NCI-H524 treated with DMSO at 0.1 percent for 48 hours (cell line): Measurements from ENCODE around the gene BRCA2.

ENCODE experiments used
- DNase-seq: peaks from one replicate; lab custom pipeline; 2025; lab: John Stamatoyannopoulos, UW

The BRCA2 gene

DNA sequence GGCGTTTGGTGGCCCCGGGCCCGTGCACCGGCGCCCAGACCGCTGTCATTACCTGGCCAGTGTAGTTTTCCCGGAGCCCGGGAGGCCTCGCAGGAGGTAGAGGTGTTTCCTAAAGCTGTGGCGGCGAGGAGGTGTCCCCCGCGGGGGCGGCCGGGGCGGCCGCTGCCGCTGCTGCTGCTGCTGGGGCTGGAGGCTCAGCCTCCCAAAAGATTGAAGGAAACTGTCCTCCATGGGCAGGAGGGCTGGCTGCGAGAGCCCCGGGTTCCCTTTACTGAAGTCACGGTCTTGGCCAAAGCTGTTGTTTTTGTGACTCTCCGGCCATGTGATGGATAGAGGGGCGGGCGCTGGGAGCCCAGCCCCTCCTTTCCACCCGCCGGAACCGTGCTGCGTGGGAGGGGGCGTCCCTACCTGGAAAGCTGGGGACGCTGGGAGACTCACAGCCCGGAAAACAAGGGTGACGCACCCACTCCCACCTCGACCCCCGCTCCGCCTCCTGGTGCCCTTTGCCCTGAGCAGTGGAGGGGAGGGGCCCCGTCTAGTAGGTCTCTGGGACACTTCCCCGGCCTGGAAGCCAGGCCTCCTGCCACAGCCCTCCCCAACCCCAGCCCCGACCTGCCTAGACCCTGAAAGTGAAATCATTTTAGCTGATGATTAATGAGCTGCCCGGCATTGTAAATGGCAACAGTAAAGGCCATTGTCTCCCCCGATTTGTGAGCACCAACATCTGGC is 112.7 kb downstream of the BRCA2 start, which contains the start of gene N4BP2L1:
N4BP2L1 (minus strand) TSS at position 279 of the 729 bp plus-strand sequence; CDS start at position 231, 48 bp downstream.
- DNase-seq = no peak

DNA sequence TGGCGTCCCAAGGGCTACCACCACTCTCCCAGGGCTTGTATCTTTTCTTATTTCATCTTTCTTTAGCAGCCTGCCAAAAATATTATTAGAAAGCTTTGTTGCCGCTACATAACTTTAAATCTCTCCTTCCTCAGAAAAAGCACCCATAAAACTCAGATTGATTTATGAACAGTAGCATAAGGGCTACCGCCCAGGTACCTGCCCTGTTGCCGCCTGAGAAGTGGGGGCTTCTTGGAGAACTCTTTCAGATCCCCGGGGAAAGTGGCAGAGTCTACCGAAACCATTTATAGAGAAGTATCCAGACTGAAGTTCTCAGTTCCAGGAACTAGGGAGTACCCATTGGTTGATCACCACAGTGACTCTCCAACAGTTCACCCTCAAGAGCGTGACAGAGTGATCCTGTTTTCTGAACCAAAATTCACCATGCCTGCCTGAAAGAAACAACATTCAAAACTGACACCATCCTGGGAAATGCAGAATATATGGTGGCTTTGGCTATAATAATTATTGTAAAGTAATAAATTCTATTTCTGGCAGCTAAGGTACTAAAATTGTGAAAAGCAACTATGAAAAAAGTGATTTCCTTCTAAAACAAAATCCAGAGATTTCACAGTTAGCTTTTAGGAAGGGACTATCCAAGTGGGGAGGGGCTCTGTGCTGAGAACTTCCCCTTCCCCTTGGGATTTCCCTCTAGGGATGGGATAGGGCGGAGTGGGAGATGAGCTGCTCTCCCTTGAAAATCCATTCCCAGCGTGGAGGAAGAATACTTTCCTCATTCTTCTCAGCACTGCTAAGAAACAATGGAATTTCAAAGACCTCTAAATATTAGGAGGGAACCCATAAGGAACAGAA is 113.5 kb downstream of the BRCA2 start:
- DNase-seq = no peak

DNA sequence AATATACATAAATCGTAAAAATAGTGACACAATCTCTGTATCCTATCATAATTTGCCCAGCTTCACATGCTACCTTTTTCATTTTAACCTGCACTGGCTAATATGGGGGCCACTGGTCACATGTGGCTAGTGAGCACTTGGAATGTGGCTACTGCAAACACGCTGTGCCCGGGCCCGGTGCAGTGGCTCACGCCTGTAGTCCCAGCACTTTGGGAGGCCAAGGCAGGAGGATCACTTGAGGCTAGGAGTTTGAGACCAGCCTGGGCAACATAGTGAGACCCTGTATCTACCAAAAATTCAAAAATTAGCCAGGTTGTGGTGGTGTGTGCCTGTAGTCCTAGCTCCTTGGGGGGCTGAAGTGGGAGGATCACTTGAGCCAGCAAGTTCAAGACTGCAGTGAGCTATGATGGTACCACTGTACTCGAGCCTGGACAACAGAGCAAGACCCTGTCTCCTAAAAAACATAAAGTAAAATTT is 114.2 kb downstream of the BRCA2 start:
- DNase-seq = no peak

DNA sequence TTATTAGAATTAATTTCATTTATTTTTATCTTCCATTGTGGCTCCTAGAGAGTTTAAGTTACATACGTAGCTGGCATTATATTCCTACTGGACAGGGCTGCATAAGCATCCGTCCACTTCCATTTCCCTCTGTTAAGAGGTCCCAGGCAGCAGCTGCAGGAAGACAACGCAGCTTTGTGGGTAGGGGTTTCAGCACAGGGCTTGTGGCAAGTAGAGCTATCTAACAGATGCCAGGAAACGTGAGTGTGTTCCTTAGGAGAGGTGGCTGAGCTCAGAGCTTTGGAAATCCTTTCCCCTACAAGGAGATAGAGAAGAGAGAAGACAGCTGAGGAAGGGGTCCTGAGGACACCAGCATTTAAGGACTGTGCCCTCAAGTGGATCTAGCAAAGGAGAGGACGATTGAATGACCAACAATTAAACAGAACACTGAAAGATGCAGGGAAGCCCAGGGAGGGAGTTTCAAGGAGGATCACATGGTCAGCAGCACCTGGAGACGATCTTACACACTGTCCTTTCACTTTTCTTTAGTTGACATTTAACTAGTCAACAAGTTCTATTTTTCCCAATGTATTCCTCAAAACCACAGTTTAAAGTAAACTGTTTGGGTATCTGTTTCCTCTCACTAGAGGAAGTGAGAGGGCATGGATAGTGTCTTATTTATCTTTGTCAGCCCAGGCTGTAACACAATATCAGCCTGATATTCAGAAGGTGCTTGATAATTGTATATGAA is 114.9 kb downstream of the BRCA2 start:
- DNase-seq = no peak

GRCh38 chr13:32431361-32431760 is 116.1 kb downstream of the BRCA2 start:
- DNase-seq = no peak

- DNase-seq = no peak
Measured at GRCh38 chr13:32432856-32433255, 117.5 kb downstream of the BRCA2 start.

DNA sequence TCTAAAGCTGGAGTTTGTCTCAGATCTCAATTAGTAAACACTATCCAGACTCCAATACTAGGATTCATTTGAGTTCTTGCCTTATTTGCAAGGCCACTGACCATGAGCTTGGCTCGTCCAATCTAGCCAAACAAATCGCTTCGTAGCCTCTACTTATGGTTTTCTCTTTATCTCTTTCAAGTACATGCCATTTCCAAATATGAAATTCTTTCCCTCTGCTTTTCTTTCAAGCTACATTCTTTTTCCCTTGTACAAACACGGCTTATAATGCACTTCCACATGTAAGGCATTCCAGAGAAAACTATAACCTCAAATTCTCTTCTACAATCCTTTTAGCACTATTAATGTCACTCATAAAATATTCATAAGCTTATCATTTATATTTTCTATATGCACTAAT is 123.6 kb downstream of the BRCA2 start:
- no peak for DNase-seq

DNA sequence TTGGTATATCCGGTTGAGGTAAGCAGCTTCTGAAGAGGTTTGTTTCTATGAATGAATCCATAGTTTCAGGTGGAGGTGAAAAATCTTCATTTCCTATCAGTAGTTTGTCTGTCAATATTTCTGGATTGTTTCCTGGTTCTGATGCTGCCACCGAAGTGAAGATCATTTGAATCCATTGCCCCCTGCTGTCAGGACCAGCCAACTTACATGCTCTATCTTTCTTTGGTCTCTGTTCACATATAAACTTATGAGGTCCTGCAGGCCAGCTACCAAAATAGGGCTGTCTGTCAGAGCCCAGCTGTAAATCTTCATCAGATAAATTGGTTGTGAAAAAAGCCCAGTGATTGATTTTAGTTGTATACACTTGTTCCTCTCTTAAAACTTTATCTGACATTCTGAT is 127.8 kb downstream of the BRCA2 start:
- DNase-seq = no peak

- DNase-seq = no peak
Measured at GRCh38 chr13:32445461-32445860, 130.2 kb downstream of the BRCA2 start.

GRCh38 chr13:32446220-32446619 is 130.9 kb downstream of the BRCA2 start:
- no peak for DNase-seq

DNA sequence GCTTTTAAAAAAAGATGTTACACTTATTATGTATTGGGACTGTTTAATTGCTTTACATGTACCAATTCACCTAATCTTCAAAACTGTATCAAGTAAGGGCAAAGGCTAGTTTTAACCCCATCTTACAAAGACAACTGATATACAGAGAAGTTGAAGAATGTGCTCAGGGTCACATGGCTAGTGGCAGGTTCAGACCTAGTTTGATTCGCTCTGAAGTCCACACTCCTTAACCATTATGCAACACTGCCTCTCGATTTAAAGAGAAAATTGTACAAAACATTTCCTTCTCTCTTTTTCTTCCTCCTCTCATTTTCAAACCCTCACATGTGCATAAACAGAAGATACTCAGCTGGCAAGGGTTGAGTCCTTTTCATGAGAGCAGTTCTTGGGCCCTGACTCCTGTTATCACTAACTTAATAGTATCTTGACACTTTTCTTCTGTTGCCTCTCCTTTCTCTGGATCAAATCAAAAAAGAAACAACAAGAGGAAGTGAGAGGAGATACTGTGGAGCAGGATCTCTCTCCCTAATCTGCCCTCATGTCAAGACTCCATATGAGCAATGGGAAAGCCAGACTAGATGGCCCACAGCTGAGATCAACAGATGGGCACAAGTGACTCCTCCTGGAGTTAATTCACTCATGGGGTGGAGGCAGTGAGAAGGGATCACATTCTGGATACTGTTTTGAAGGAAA is 131.6 kb downstream of the BRCA2 start:
- DNase-seq = no peak

DNA sequence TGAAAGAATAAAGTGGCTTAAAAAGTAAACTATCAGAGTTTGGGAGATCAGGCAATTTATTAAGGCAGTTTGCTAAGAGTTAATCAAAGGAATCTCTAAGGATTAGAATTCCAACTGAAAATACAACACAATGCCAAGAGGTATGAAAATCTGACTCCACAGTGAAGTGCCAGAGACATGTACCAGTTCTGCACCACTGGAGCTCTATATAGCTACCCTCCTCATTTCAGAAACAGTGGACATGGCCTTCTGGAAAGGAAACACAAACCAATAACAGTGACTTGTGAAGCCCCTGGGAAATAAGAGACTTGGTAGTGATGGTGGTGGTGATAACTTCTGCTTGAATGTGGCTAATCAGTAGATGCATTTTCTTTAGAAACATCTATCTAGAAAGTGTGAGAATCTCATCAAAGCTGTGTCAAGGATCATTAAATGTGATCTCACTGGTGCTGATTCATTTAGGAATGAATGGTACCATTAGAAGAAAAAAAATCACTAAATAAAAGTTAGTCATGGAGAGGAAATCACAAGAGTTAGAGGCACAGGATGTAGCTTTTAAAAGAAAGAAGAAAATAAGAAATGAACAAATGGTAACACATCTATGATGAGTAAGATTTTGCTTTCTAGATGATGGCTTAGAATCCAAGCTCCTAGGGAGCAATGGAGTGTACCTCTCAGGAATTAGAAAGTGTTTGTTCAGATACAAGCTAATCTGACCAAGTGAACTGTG is 132.8 kb downstream of the BRCA2 start:
- DNase-seq = no peak

GRCh38 chr13:32448972-32449371 is 133.7 kb downstream of the BRCA2 start:
- no peak for DNase-seq
